ENCODE results near the gene EXOC7. TPM values are rescaled to one million over a fixed set of nuclear protein-coding genes. Genes with fewer than 3 reads are reported as not detected.

The EXOC7 gene
- total RNA-seq, 3 donors from 2014 or later: 91.0 to 145 (median 142) TPM

DNA sequence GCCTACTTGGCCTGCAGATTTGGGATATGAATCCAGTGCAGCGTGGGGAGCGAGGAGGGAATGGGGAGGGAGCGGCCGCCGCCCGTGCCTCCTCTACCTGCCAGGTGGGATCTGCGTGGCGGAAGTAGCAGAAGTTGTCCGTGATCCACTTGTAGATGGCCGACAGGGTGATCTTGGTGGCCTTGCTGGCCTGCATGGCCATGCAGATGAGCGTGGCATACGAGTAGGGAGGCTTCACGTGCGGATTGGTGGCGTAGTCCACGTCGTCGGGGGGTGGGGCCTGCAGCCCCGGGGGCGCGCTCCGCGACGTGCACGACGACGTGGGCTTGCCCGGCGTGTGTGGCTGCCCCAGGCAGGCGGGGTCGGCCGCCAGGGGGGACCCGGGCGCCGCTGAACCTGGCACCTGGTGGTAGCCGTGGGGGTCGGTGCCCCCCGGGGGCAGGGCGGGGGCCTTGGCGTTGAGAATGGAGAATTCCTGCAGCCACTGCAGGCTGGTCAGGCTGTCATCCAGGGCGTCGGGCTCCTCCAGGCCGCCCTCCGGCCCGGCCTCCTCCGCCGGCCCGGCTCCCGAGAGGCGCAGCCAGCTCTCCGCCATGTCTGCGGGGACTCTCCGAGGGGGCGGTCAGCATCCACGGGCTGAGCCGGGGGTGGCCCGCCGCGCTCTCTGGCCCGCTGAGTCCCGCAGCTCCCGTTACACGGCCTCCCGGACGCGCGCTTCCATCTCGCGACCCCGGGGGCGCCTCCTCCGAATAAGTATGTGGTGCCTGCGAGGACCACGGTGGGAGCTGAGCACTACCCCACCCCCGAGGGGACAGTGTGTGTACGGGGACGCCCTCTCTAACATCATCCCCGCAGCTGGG, 36.4 kb upstream of the EXOC7 start:
- no peaks in the 10 kb centered on the region for H3K9me3 ChIP-seq
- intact Hi-C loops (cut with DNase I, micrococcal nuclease): no loop called here
- no peak overlapping the region for H3K4me3 ChIP-seq
- DNase-seq: peak in 2 of 3 donors; percentile 60 to 62
- TF ChIP-seq, protein P1, sequence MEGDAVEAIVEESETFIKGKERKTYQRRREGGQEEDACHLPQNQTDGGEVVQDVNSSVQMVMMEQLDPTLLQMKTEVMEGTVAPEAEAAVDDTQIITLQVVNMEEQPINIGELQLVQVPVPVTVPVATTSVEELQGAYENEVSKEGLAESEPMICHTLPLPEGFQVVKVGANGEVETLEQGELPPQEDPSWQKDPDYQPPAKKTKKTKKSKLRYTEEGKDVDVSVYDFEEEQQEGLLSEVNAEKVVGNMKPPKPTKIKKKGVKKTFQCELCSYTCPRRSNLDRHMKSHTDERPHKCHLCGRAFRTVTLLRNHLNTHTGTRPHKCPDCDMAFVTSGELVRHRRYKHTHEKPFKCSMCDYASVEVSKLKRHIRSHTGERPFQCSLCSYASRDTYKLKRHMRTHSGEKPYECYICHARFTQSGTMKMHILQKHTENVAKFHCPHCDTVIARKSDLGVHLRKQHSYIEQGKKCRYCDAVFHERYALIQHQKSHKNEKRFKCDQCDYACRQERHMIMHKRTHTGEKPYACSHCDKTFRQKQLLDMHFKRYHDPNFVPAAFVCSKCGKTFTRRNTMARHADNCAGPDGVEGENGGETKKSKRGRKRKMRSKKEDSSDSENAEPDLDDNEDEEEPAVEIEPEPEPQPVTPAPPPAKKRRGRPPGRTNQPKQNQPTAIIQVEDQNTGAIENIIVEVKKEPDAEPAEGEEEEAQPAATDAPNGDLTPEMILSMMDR (IDR thresholded peaks at IDR 0.05): no peak
- H3K4me1 ChIP-seq (ENCODE audit: low read depth): peaks cover 13% of the 10 kb centered on the region
- ATAC-seq: peak; percentile 80
- no peaks in the 10 kb centered on the region for H3K36me3 ChIP-seq (ENCODE audit: low read depth)

DNA sequence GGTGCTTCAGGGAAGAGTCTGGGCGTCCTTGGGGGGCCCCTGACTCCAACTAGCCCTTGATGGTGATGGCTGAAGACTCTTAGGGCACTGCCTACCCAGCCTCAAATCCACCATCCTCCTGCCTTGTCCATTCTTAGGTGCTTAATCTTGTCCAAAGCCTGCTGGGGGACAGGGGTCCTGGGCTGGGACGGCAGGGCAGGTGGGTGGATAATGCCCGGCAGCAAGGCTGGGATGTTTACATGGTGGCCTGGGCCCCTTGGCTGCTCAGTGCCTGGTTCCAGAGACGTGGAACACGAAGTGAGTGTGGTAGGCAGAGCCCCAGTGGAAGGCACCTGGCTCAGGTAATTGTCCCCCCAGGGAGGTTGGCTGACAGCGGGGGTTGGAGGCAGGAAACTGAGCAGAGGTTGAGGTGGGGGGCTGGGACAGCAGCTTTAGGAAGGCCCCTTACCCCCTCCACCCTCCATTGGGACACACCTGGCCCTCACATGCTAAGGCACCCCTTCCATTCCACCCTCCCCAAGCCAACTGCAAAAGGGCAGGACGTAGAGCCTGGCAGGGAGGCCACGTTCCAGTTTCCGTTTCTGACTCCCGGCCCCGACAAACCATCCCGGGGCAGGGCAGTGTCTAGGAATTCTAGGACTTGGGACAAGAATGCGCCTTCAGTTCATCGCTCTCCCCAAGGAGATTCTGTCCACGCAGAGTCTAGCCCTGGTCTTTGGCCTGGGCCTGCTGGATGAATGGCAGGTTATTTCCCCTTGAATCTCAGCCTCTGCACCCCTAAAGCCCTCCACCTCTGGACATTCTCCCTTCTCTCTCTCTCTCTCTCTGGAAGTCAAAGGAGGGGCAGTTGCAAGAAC, 35.5 kb upstream of the EXOC7 start:
- intact Hi-C loops (cut with DNase I, micrococcal nuclease): no loop called here
- TF ChIP-seq, protein P1 (IDR thresholded peaks at IDR 0.05): no peak
- DNase-seq: no peak
- peak; percentile 8 for ATAC-seq
- H3K36me3 ChIP-seq (ENCODE audit: low read depth): no peaks in the 10 kb centered on the region
- no peak overlapping the region for H3K4me3 ChIP-seq
- H3K9me3 ChIP-seq: no peaks in the 10 kb centered on the region
- H3K4me1 ChIP-seq (ENCODE audit: low read depth): peaks cover 13% of the 10 kb centered on the region

DNA sequence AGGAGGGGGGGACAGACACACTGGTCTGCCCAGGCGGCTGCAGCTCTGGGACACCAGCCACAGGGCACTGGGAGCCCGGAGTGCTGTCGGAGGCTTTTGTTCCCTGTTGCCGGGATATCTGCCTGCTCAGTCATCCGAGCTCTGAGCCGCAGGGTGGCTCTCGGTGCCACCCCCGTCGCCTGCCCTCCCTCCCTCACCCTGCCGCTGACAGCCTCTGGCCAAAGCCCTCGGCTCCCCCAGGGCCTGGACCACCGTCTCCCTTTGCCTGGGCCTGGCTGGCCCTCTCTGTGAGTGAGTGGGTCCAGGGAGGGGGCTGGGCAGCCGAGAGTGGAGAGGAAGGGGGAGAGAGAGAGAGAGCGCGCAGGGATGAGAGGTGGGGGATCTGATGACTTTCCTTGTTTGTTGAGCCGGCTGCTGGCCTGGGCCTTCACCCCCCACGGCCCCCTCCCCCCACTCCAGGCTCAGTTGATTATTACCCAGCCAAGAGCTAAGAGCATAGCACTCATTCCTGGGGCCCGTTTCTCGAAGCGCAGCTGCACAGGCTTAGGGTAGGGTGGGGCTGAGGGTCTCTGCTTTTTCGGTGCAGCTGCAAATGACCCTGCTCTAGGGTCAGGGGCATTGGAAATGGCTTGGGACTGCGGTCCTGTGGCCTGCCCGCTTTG, 34.8 kb upstream of the EXOC7 start:
- DNase-seq: no peak
- intact Hi-C loops (cut with DNase I, micrococcal nuclease): no loop called here
- Histone ChIP-seq H3K4me1 (ENCODE audit: low read depth) (peaks cover 13% of the 10 kb centered on the region), H3K36me3 (ENCODE audit: low read depth) (no peaks in the 10 kb centered on the region), H3K4me3 (no peak overlapping the region), H3K9me3 (no peaks in the 10 kb centered on the region)
- TF ChIP-seq, protein P1 (IDR thresholded peaks at IDR 0.05): no peak
- no peak for ATAC-seq

DNA sequence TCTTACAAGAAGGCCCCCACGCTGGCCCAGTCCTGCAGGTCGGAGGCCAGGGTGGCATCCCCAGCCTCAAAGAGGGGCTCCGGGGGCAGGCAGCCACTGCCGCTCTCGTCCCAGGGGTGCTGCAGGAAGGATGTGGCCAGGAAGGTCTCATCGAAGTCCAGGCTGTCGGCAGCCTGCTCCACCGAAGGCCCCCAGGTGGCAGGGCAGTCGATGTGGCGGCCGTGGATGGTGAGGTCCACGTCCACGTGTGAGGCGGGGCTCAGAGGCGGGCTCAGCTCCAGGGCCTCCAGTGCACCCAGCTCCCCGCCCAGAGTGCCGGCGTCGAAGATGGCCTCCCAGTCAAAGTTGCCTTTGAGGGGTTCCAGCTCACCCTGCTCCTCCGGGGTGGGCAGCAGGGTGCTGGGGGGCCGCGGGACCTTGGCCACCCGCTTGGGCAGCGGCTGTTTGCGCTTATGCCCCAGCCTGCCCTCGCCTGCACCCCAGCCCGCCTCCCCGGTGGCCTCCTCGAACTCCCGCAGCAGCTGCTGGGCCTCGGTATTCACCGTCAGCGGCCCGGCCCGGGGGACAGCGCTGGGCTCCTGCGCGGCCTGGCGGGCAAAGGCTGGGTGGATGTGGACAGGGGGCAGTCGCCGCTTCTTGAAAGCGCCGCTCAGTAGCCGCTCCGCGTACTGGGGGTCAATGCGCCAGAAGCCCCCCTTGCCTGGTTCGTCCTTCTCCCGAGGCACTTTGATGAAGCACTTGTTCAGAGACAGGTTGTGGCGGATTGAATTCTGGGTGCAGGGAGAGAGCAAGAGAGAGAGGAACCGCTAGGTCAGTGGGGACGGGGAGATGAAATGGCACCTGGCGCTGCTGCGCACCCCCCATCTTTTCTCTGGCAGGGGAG, 34.0 kb upstream of the EXOC7 start:
- Histone ChIP-seq H3K36me3 (ENCODE audit: low read depth) (no peaks in the 10 kb centered on the region), H3K4me1 (ENCODE audit: low read depth) (peaks cover 19% of the 10 kb centered on the region), H3K9me3 (no peaks in the 10 kb centered on the region), H3K4me3 (no peak overlapping the region)
- TF ChIP-seq, protein P1 (IDR thresholded peaks at IDR 0.05): no peak
- no peak for ATAC-seq
- intact Hi-C loops (cut with DNase I, micrococcal nuclease): no loop called here
- no peak for DNase-seq

DNA sequence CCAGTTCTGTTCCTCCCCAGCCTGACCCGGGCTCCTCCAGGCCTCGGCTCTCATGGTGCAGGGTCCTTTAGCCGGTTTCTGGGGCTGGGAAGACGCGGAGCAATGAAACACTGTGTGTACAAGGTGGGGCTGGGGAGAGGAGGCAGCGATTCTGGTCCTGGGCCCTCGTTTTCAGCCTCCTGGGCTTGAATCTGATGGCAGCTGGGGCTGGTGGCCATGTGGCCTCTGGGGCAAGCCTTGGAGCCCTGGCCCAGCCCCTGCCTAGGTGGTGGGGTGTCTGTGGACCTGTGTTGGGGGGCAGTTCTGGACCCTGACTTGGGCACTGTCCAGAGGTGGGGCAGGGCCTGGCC, 33.4 kb upstream of the EXOC7 start:
- intact Hi-C loops (cut with DNase I, micrococcal nuclease): no loop called here
- Histone ChIP-seq H3K9me3 (no peaks in the 10 kb centered on the region), H3K36me3 (ENCODE audit: low read depth) (no peaks in the 10 kb centered on the region), H3K4me3 (no peak overlapping the region), H3K4me1 (ENCODE audit: low read depth) (peaks cover 20% of the 10 kb centered on the region)
- no peak for ATAC-seq
- TF ChIP-seq, protein P1 (IDR thresholded peaks at IDR 0.05): no peak
- no peak for DNase-seq

All from mucosa of descending colon (tissue), 3 donors.